Stimulated activated CD4-positive, alpha-beta T cell treated with anti-CD3 and anti-CD28 coated beads, Interleukin-1b, Interleukin-23, amount 100 ng/mL, for 4 hours (primary cell): ENCODE measurements around the gene CERS6.
"Not testable (repeated sequence)": the region's sequence is repeated elsewhere in the genome, so short reads cannot be mapped to it uniquely, and the experiment has no call there.

Source experiments
- DNase-seq, 2 donors: peaks; one replicate each; pipeline ENCODE4 v3.0.0-alpha.2; 2020; ENCODE audit warnings: low read depth in 2 of 2

Gene CERS6

GRCh38 chr2:168501466-168502065 is 45.5 kb downstream of the CERS6 start:
- no peak for DNase-seq

- not testable (repeated sequence) for DNase-seq
Measured at GRCh38 chr2:168502852-168503251, 46.8 kb downstream of the CERS6 start.

DNA sequence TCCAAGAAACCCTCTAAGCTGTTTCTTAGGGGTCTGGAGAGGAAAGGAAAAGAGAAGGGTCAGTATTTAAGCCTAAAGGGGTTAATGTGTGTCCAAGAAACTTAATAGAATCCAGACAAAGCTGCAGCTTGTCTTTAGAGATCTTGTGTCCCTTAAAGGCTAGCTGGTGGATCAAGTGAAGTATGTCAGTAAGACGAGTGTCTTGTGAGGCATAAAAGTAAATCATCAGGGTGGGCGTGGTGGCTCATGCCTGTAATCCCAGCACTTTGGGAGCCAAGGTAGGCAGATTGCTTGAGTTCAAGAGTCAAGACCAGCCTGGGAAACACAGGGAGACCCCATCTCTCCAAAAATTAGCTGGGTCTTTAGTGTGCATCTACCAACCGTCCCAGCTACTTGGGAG is 47.8 kb downstream of the CERS6 start:
- DNase-seq = no peak

DNA sequence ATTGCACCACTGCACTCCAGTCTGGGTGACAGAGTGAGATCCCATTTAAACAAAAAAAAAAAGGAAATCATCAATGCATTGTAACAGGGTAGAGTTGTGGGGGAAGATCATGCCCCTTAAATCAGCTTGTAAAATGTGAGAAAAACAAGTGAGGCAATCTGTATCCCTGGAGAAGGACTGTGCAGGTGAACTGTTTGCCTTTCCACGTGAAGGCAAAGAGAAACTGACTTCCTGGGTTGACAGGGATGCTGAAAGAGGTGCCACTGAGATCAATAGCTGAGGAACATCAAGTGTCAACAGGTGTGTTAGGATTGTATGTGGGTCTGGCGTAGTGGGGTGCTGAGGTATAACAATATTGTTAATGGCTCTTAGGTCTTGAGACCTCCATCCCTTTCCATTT is 48.3 kb downstream of the CERS6 start:
- DNase-seq = no peak

DNA sequence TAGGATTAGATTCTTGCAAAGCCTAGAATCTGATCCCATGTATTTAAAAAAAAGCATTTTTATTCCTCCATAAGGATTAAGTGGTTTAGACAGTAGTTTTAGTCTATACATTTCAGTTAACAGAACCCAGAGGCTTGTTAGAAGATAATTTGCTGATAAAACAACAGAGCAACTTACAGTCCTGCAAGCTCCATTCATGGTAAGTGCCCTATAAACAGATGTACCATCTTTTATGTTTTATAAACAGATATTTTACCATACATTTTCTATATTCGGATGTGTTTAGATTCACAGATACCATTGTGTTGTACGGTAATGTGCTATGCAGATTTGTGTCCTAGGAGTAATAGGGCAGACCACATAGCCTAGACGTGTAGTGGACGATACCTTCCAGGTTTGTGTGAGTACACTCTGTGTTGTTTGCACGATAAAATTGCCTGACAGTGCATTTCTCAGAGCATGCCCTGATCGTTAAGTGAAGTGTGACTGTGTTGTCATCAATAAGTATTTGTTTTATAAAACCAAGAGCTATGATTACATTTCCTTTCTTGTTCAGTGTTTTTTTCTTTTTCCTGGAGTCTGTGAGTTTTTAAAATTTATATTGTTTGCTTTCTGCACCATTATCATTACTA is 54.2 kb downstream of the CERS6 start:
- no peak for DNase-seq

DNA sequence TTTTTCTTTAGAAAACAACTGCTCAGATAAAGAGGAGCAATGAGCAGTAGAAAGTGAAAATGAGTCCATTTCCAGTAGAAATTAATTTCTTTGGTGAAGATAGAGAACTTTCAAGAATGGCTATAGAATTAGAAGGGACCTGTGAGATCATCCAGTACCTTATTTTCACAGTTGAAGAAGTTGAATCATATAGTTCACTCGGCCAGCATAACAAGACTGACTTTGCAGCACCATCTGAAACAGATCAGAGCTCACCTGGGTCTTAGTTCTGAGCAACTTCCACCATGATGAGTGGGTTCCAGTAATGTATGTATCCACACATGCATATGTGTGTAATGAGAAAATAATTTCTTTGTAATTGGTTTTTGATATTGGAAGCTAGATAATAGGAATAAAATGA is 58.6 kb downstream of the CERS6 start:
- DNase-seq = no peak

- no peak for DNase-seq
Measured at GRCh38 chr2:168515502-168515901, 59.4 kb downstream of the CERS6 start.

- DNase-seq = no peak
Measured at GRCh38 chr2:168517816-168518215, 61.7 kb downstream of the CERS6 start.

GRCh38 chr2:168518555-168519066 is 62.5 kb downstream of the CERS6 start:
- DNase-seq = no peak

DNA sequence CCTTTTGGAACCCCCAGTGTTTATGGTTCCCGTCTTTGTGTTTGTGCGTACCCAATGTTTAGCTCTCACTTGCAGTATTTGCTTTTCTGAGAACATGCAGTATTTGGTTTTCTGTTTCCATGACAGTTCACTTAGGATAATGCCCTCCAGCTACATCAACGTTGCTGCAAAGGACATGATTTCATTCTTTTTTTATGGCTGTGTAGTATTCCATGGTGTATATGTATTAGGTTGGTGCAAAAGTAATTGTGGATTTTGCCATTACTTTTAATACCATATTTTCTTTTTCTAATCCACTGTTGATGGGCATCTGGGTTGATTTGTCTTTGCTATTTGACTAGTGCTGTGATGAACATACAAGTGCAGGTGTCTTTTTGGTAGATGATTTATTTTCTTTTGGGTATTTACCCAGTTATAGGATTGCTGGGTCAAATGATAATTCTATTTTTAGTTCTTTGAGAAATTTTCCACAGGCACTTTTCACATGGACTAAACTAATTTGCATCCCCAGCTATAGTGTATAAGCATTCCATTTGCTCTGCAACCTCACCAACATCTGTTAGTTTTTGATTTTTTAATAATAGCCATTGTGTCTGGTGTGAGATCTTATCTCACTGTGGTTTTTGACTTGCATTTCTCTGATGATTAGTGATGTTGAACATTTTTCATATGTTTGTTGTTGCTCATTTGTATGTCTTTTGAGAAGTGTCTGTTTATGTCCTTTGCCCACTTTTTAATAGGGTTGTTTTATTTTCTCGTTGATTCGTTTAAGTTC is 63.6 kb downstream of the CERS6 start:
- DNase-seq = no peak

GRCh38 chr2:168521053-168521741 is 65.1 kb downstream of the CERS6 start:
- DNase-seq = no peak

DNA sequence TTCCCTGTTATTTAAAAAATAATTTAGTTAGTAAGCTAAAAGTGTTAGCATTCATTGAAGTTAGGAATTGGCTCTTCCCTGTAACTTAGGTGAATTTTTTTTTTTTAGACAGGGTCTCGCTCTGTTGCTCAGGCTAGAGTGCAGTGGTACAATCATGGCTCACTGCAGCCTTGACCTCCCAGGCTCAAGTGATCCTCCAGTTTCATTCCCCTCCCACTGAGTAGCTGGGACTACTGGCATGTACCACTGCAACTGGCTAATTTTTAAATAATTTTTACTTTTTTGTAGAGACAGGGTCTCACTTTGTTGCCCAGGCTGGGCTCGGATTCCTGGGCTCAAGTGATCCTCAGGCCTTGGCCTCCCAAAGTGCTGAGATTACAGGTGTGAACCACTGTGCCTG is 66.4 kb downstream of the CERS6 start:
- no peak for DNase-seq

GRCh38 chr2:168524005-168524404 is 67.9 kb downstream of the CERS6 start:
- DNase-seq = no peak

- no peak for DNase-seq
Measured at GRCh38 chr2:168525020-168525419, 68.9 kb downstream of the CERS6 start.

DNA sequence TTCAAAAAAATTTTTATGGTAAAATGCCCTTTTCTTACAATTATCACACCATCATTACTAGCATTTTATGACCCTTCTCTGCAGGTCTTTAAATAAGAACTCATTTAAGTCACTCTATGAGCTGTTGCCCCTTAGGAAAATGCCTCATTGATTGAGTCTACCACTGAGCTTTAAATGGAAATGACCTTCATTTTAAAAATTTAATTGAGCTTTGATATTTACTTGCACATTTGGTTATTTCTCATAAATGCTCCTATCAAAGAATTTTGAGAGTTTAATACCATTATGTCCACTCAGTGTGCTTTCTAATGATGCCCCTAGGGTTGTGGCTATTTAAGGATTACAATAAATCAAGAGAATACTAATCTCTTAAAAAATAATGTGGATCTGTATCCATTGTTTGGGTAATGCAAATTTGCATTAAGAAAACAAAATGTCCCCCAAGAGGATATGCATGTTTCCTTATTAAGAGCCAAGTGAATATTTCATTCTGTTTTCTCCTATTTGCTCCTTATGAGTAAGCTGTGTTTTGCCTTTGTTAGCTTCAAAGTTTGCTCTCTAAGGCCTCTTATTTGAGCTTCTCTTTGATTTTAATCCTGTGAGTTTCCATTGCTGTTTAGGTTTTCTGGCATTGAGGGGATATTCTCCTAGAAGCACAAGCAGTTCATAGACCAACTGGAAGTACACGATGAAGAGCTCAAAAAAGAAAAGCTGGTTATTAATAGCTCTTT is 69.8 kb downstream of the CERS6 start:
- DNase-seq = no peak

DNA sequence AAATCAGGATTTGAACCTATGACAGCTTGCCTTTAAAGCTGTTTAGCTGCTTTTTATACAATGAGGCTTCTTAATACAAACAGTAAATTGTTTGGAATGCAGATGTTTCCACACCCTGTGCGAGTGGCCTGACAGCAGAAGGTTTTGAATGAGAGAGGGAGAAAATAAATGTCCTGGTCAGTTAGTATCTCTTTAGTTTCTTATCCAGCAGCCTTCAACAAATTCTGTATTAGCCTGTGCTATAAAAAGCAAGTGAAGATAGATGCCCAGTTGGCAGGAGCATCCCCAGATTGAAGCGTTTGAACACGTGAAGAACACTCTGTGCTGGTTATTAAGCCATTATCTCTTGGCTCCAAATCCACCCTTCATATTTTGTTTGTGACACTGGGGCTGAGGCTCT is 70.6 kb downstream of the CERS6 start:
- DNase-seq = no peak

DNA sequence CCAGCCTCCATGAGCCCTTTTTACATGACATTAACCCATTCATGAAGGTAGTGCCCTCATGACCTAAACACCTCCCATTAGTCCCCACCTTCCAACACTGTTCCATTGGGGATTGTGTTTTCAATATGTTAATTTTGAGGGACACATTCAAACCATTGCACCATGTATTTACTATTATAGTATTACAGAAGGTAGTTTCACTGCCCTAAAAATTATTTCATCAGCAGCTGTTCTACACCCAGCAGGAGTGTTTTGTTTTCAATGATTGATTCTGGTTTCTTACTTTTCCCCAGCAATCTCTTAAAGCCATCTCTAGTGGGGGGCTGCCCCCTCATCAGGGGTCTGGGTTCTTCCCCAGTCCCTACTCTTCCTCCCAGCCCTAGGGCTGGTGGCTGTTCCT is 71.9 kb downstream of the CERS6 start:
- no peak for DNase-seq

- no peak for DNase-seq
Measured at GRCh38 chr2:168528469-168528868, 72.4 kb downstream of the CERS6 start.

DNA sequence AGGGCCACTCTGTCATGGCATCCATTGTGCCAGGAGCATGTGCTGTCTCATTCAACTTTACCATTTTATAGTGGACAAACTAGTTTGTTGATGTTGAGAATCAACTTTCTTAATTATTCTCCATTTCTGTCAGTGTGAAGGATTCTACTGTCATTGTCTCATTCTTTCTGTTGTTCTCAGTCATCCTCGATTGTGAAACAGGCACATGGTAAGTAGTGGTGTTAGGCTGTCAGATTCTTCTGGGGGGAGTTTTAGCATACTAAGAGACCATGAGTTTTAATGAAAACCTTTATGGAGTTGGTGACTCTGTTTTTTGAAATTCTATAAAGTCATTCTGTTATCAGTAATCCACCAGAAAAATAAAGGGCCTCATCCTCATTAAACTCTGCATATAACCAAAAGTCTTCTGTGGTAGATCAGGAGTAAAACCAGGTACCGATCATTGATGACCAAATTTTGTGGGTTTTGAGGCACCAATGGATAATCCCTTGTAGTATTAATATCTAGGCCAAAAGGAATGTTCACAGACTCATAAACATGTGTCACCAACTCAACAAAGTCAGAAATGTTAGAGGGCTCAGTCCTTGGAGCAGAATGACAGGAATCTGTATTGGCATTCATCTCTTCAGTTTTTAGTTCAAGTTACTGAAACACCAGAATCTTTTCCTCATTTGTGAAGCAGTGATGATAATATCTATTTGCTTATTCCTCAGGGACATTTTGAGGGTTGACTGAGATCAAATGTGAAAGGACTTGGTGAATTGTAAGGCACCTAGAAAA is 73.2 kb downstream of the CERS6 start:
- DNase-seq = no peak

DNA sequence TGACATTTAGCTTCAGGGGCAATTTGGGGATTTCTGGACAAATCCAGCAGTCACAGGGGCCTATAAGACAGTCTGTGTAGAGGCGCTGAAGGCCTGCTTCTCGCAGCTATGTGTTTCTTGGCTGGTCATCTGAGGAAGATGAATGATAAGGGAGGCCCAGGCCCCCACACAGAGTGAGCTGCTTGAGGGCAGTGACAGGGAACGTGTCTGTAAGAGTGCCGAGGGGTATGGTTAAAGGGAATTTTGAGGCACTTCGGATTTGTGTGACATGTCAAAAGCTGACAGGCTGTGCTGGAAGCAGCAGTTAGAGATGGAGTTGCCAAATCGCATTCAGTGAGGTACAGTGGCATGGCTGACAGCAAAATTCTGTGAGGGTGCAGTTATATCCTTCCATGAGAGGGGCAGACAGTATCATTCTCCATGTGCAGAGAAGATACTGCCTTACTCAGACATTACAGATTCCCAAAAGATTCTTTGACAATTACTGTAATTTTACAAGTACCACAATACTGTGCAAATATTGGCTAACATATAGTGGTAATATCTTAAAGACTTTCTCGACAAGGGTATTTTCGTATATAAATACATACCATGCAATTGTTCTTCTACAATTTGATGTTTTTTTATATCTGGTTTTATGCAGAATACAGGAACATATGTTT is 74.0 kb downstream of the CERS6 start:
- no peak for DNase-seq
